HEK293 (cell line): Measurements from ENCODE around the gene MRC2.

Source experiments
- YY1 ChIP-seq: fragments of 450-650 bp; formaldehyde crosslinking; IDR thresholded peaks from 2 replicates; pipeline ENCODE4 v1.5.1; 2018; ENCODE audit warnings: missing biosample characterization, missing genetic modification characterization
- TF ChIP-seq, protein P1 (sequence below): fragments of 450-650 bp; formaldehyde crosslinking; IDR thresholded peaks from 2 replicates; pipeline ENCODE4 v1.5.1; 2016; ENCODE audit warnings: missing biosample characterization, missing genetic modification characterization

GRCh38 chr17:62741290-62741689 lies 113.8 kb downstream of the MRC2 start:
- TF ChIP-seq YY1 (tag by site-specific recombination), result no peak
- TF ChIP-seq, protein P1, sequence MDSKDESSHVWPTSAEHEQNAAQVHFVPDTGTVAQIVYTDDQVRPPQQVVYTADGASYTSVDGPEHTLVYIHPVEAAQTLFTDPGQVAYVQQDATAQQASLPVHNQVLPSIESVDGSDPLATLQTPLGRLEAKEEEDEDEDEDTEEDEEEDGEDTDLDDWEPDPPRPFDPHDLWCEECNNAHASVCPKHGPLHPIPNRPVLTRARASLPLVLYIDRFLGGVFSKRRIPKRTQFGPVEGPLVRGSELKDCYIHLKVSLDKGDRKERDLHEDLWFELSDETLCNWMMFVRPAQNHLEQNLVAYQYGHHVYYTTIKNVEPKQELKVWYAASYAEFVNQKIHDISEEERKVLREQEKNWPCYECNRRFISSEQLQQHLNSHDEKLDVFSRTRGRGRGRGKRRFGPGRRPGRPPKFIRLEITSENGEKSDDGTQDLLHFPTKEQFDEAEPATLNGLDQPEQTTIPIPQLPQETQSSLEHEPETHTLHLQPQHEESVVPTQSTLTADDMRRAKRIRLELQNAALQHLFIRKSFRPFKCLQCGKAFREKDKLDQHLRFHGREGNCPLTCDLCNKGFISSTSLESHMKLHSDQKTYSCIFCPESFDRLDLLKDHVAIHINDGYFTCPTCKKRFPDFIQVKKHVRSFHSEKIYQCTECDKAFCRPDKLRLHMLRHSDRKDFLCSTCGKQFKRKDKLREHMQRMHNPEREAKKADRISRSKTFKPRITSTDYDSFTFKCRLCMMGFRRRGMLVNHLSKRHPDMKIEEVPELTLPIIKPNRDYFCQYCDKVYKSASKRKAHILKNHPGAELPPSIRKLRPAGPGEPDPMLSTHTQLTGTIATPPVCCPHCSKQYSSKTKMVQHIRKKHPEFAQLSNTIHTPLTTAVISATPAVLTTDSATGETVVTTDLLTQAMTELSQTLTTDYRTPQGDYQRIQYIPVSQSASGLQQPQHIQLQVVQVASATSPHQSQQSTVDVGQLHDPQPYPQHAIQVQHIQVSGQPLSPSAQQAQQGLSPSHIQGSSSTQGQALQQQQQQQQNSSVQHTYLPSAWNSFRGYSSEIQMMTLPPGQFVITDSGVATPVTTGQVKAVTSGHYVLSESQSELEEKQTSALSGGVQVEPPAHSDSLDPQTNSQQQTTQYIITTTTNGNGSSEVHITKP, result no peak
